GM06990 (cell line): Measurements from ENCODE around the gene DCDC1.
"Not testable (repeated sequence)": the region's sequence is repeated elsewhere in the genome, so short reads cannot be mapped to it uniquely, and the experiment has no call there.

Experiments used
- DNase-seq: peaks from one replicate; pipeline ENCODE4 v3.0.0-alpha.2; 2011; ENCODE audit not compliant: insufficient read length; ENCODE audit errors: extremely low read depth
- H3K27me3 ChIP-seq: replicated peaks from 2 replicates; pipeline ENCODE4 v1.6.0; 2011; ENCODE audit warnings: low read length; ENCODE audit not compliant: control insufficient read depth, insufficient read depth
- H3K36me3 ChIP-seq: 2 replicates; pipeline ENCODE4 v1.5.1; 2011; ENCODE audit warnings: low read length; ENCODE audit not compliant: control insufficient read depth, insufficient read depth
- H3K4me3 ChIP-seq: replicated peaks from 2 replicates; pipeline ENCODE4 v1.5.1; 2011; ENCODE audit warnings: low read depth, mild to moderate bottlenecking, control low read depth, low read length
- CTCF ChIP-seq: IDR thresholded peaks from 2 replicates; pipeline ENCODE4 v1.5.1; 2011; ENCODE audit warnings: low read length, control low read depth, mild to moderate bottlenecking, inconsistent platforms; ENCODE audit not compliant: insufficient read depth, poor library complexity, severe bottlenecking

DCDC1 gene

GRCh38 chr11:31295308-31295707 lies 74.2 kb downstream of the DCDC1 start:
- no peaks in the 10 kb centered on the region for H3K36me3 ChIP-seq

GRCh38 chr11:31273527-31273926 lies 96.0 kb downstream of the DCDC1 start:
- H3K27me3 ChIP-seq, H3K36me3 ChIP-seq, DNase-seq, H3K4me3 ChIP-seq: not testable (repeated sequence)

More at GRCh38 chr11:31295308-31295707, 74.2 kb downstream of the DCDC1 start:
- no peak overlapping the region for H3K4me3 ChIP-seq
- H3K27me3 ChIP-seq, result no peaks in the 10 kb centered on the region; the same call in none of the 2 replicates
- DNase-seq, result no peak
- no peak for TF ChIP-seq CTCF

GRCh38 chr11:31267720-31268119 lies 101.8 kb downstream of the DCDC1 start:
- no peaks in the 10 kb centered on the region for H3K27me3 ChIP-seq
- no peaks in the 10 kb centered on the region for H3K36me3 ChIP-seq
- H3K4me3 ChIP-seq, result no peak overlapping the region
- no peak for TF ChIP-seq CTCF
- DNase-seq, result no peak

- H3K36me3 ChIP-seq, result no peaks in the 10 kb centered on the region
- H3K27me3 ChIP-seq, result no peaks in the 10 kb centered on the region
- TF ChIP-seq CTCF, result no peak
- no peak for DNase-seq
- H3K4me3 ChIP-seq, result no peak overlapping the region
Measured at GRCh38 chr11:31264834-31265233, 104.7 kb downstream of the DCDC1 start.

- TF ChIP-seq CTCF, result no peak
- no peaks in the 10 kb centered on the region for H3K27me3 ChIP-seq
- no peak overlapping the region for H3K4me3 ChIP-seq
- H3K36me3 ChIP-seq, result no peaks in the 10 kb centered on the region
- DNase-seq, result no peak
Measured at GRCh38 chr11:31262761-31263160, 106.8 kb downstream of the DCDC1 start.

GRCh38 chr11:31259797-31260196 lies 109.7 kb downstream of the DCDC1 start:
- no peak for DNase-seq
- Histone ChIP-seq H3K4me3 (no peak overlapping the region), H3K36me3 (no peaks in the 10 kb centered on the region), H3K27me3 (no peaks in the 10 kb centered on the region)
- no peak for TF ChIP-seq CTCF
